Suprapubic skin (tissue), 4 donors: ENCODE results near the gene UBASH3A. TPM values are rescaled to one million over a fixed set of nuclear protein-coding genes. Genes with fewer than 3 reads are reported as not detected.

Experiments used
- DNase-seq, 2 donors: peaks; one replicate each; pipeline ENCODE4 v3.0.0-alpha.2; 2019; ENCODE audit warnings: low spot score in 2 of 2
- H3K27ac ChIP-seq: fragments of 200-600 bp; sonication (generic); one replicate; pipeline ENCODE4 v1.5.1; 2019
- H3K27me3 ChIP-seq: fragments of 200-600 bp; sonication (generic); one replicate; pipeline ENCODE4 v1.5.1; 2019
- H3K36me3 ChIP-seq: fragments of 200-600 bp; sonication (generic); one replicate; pipeline ENCODE4 v1.5.1; 2019
- H3K4me1 ChIP-seq: fragments of 200-600 bp; sonication (generic); one replicate; pipeline ENCODE4 v1.5.1; 2019
- H3K4me3 ChIP-seq: fragments of 200-600 bp; sonication (generic); one replicate; pipeline ENCODE4 v1.5.1; 2019; ENCODE audit warnings: mild to moderate bottlenecking
- H3K9me3 ChIP-seq: fragments of 200-600 bp; sonication (generic); one replicate; pipeline ENCODE4 v1.5.1; 2019
- CTCF ChIP-seq, 2 donors: fragments of 200-600 bp in 1 of 2; fragments of 450-650 bp in 1 of 2; sonication (generic) in 1 of 2; IDR thresholded peaks; one replicate each; pipeline ENCODE4 v1.5.1; 2016 to 2019; ENCODE audit warnings: antibody characterized with exemption in 2 of 2, mild to moderate bottlenecking in 1 of 2, moderate library complexity in 1 of 2
- EP300 ChIP-seq: sonication (generic); formaldehyde crosslinking; IDR thresholded peaks from one replicate; pipeline ENCODE4 v1.6.1; 2017; ENCODE audit warnings: antibody characterized with exemption
- POLR2A ChIP-seq, 2 donors: fragments of 450-650 bp; IDR thresholded peaks; one replicate each; pipeline ENCODE4 v1.6.1; 2017; ENCODE audit warnings: antibody characterized with exemption in 2 of 2, mild to moderate bottlenecking in 2 of 2, moderate library complexity in 2 of 2
- POLR2AphosphoS5 ChIP-seq, 3 donors: sonication (generic); formaldehyde crosslinking; IDR thresholded peaks; one replicate each; pipeline ENCODE4 v1.6.1; 2017; ENCODE audit warnings: antibody characterized with exemption in 3 of 3
- WGBS: methylation state at CpG from one replicate; pipeline ENCODE4 v1.1.5; 2018; 5-methylcytosine and 5-hydroxymethylcytosine counted together
- total RNA-seq, 4 donors: library from RNA; depleted of rRNA; stranded (reverse); fragments of >200 nt; gene quantifications; one replicate each; pipeline ENCODE4 v1.1.0, GENCODE V29; 2016

The UBASH3A gene
- total RNA-seq, 4 donors from 2014 or later, result 0.36 to 1.0 (median 0.47) TPM; not detected in 1

GRCh38 chr21:42358937-42359336 lies 44.8 kb upstream of the UBASH3A start:
- no peaks in the 10 kb centered on the region for H3K9me3 ChIP-seq
- DNase-seq, result no peak
- 88% methylated on average over 13 of the region's 13 CpGs for WGBS
- TF ChIP-seq EP300 (no peak), CTCF (IDR thresholded peaks at IDR 0.05) (no peak), POLR2A (IDR thresholded peaks at IDR 0.05) (no peak), POLR2AphosphoS5 (IDR thresholded peaks at IDR 0.05) (no peak)
- H3K36me3 ChIP-seq, result no peaks in the 10 kb centered on the region
- no peak overlapping the region for H3K4me3 ChIP-seq
- no peaks in the 10 kb centered on the region for H3K4me1 ChIP-seq
- H3K27me3 ChIP-seq, result peaks cover 15% of the 10 kb centered on the region
- no peak overlapping the region for H3K27ac ChIP-seq

- peaks cover 29% of the 10 kb centered on the region for H3K27me3 ChIP-seq
- no peaks in the 10 kb centered on the region for H3K36me3 ChIP-seq
- no peak overlapping the region for H3K4me3 ChIP-seq
- no peak for DNase-seq
- no peak overlapping the region for H3K27ac ChIP-seq
- no peak for TF ChIP-seq EP300
- TF ChIP-seq POLR2AphosphoS5 (IDR thresholded peaks at IDR 0.05), result no peak
- TF ChIP-seq CTCF (IDR thresholded peaks at IDR 0.05), result no peak
- TF ChIP-seq POLR2A (IDR thresholded peaks at IDR 0.05), result no peak
- no peaks in the 10 kb centered on the region for H3K4me1 ChIP-seq
- H3K9me3 ChIP-seq, result no peaks in the 10 kb centered on the region
- 68% methylated on average over 2 of the region's 2 CpGs for WGBS
Observed at GRCh38 chr21:42360317-42360716, 43.4 kb upstream of the UBASH3A start.

- Histone ChIP-seq H3K36me3 (no peaks in the 10 kb centered on the region), H3K27ac (no peak overlapping the region), H3K4me1 (no peaks in the 10 kb centered on the region), H3K27me3 (peaks cover 37% of the 10 kb centered on the region), H3K9me3 (no peaks in the 10 kb centered on the region), H3K4me3 (no peak overlapping the region)
- no peak for DNase-seq
- WGBS, result 51% methylated on average over 7 of the region's 7 CpGs
- TF ChIP-seq POLR2AphosphoS5 (IDR thresholded peaks at IDR 0.05), result no peak
- no peak for TF ChIP-seq POLR2A (IDR thresholded peaks at IDR 0.05)
- no peak for TF ChIP-seq CTCF (IDR thresholded peaks at IDR 0.05)
- TF ChIP-seq EP300, result no peak
Observed at GRCh38 chr21:42361286-42361685, 42.4 kb upstream of the UBASH3A start.

GRCh38 chr21:42362198-42362597 lies 41.5 kb upstream of the UBASH3A start:
- Histone ChIP-seq H3K36me3 (no peaks in the 10 kb centered on the region), H3K9me3 (no peaks in the 10 kb centered on the region), H3K4me3 (no peak overlapping the region), H3K4me1 (no peaks in the 10 kb centered on the region), H3K27me3 (peaks cover 37% of the 10 kb centered on the region), H3K27ac (no peak overlapping the region)
- TF ChIP-seq CTCF (IDR thresholded peaks at IDR 0.05), result no peak
- TF ChIP-seq POLR2AphosphoS5 (IDR thresholded peaks at IDR 0.05), result no peak
- TF ChIP-seq POLR2A (IDR thresholded peaks at IDR 0.05), result no peak
- TF ChIP-seq EP300, result no peak
- no peak for DNase-seq
- 70% methylated on average over 12 of the region's 12 CpGs for WGBS

- no peaks in the 10 kb centered on the region for H3K9me3 ChIP-seq
- H3K4me1 ChIP-seq, result no peaks in the 10 kb centered on the region
- TF ChIP-seq CTCF (IDR thresholded peaks at IDR 0.05) (no peak), EP300 (no peak), POLR2AphosphoS5 (IDR thresholded peaks at IDR 0.05) (no peak), POLR2A (IDR thresholded peaks at IDR 0.05) (no peak)
- peaks cover 37% of the 10 kb centered on the region for H3K27me3 ChIP-seq
- H3K36me3 ChIP-seq, result no peaks in the 10 kb centered on the region
- no peak for DNase-seq
- 77% methylated on average over 9 of the region's 9 CpGs for WGBS
- H3K4me3 ChIP-seq, result no peak overlapping the region
- no peak overlapping the region for H3K27ac ChIP-seq
Observed at GRCh38 chr21:42362700-42363099, 41.0 kb upstream of the UBASH3A start.
